Smooth muscle cell (in vitro differentiated cells): Measurements from ENCODE around the gene NCKIPSD. TPM values are rescaled to one million over a fixed set of nuclear protein-coding genes. Genes with fewer than 3 reads are reported as not detected.

ENCODE experiments used
- DNase-seq: peaks from one replicate; lab custom pipeline; 2025; ENCODE audit not compliant: unreplicated experiment; lab: John Stamatoyannopoulos, UW
- H2AFZ ChIP-seq: fragments of 200-600 bp; sonication (generic); 2 replicates; pipeline ENCODE4 v1.6.0; 2016; ENCODE audit warnings: antibody characterized with exemption, low read depth, mild to moderate bottlenecking
- H3F3A ChIP-seq: fragments of 200-600 bp; sonication (generic); 2 replicates; pipeline ENCODE4 v1.6.0; 2017; ENCODE audit warnings: antibody characterized with exemption, low read depth
- H3K27ac ChIP-seq: fragments of 200-600 bp; sonication (generic); 2 replicates; pipeline ENCODE4 v1.5.1; 2016; ENCODE audit warnings: low read depth, mild to moderate bottlenecking
- H3K27me3 ChIP-seq: fragments of 200-600 bp; sonication (generic); 2 replicates; pipeline ENCODE4 v1.6.1; 2016; ENCODE audit warnings: low read depth, mild to moderate bottlenecking
- H3K36me3 ChIP-seq: fragments of 200-600 bp; sonication (generic); 2 replicates; pipeline ENCODE4 v1.5.1; 2016; ENCODE audit warnings: low read depth
- H3K4me1 ChIP-seq: fragments of 200-600 bp; sonication (generic); 2 replicates; pipeline ENCODE4 v1.5.1; 2016; ENCODE audit warnings: low read depth
- H3K4me2 ChIP-seq: fragments of 200-600 bp; sonication (generic); 2 replicates; pipeline ENCODE4 v1.6.0; 2016; ENCODE audit warnings: mild to moderate bottlenecking
- H3K4me3 ChIP-seq: fragments of 200-600 bp; sonication (generic); 2 replicates; pipeline ENCODE4 v1.5.1; 2016; ENCODE audit warnings: mild to moderate bottlenecking
- H3K79me2 ChIP-seq: fragments of 200-600 bp; sonication (generic); 2 replicates; pipeline ENCODE4 v1.6.0; 2016; ENCODE audit warnings: low read depth, mild to moderate bottlenecking
- H3K9ac ChIP-seq: fragments of 200-600 bp; sonication (generic); 2 replicates; pipeline ENCODE4 v1.6.0; 2016; ENCODE audit warnings: low read depth
- H3K9me3 ChIP-seq: fragments of 200-600 bp; sonication (generic); replicated peaks from 2 replicates; pipeline ENCODE4 v1.5.1; 2016; ENCODE audit warnings: low read depth
- H4K20me1 ChIP-seq: fragments of 200-600 bp; sonication (generic); 2 replicates; pipeline ENCODE4 v1.6.0; 2016; ENCODE audit warnings: low read depth
- CTCF ChIP-seq: fragments of 200-600 bp; sonication (generic); IDR thresholded peaks from 2 replicates; pipeline ENCODE4 v1.5.1; 2017; ENCODE audit warnings: borderline replicate concordance, mild to moderate bottlenecking, antibody characterized with exemption; ENCODE audit not compliant: insufficient read depth, poor library complexity, severe bottlenecking
- WGBS: methylation state at CpG from one replicate; pipeline ENCODE4 v1.1.7; 2016; ENCODE audit warnings: low lambda C conversion rate; 5-methylcytosine and 5-hydroxymethylcytosine counted together
- polyA plus RNA-seq: library from polyadenylated mRNA; unstranded; fragments of >200 nt; fragmentation: Nextera tagmentation; extraction: Ambion mirVana; gene quantifications from 2 replicates; pipeline ENCODE4 v1.2.1, GENCODE V29; 2016
- total RNA-seq: library from RNA; depleted of rRNA; stranded (reverse); fragments of >200 nt; gene quantifications from 2 replicates; pipeline ENCODE4 v1.2.3, GENCODE V29; 2014

Gene NCKIPSD
- total and polyA plus RNA-seq, 2 experiments from 2014 or later: 13.8 to 21.6 TPM

GRCh38 chr3:48656061-48656840 lies 29.5 kb downstream of the NCKIPSD start:
- 16% methylated on average over 72 of the region's 94 CpGs for WGBS
- H3K27me3 ChIP-seq: no peaks in the 10 kb centered on the region
- no peaks in the 10 kb centered on the region for H3K79me2 ChIP-seq
- no peaks in the 10 kb centered on the region for H3K36me3 ChIP-seq
- no peak overlapping the region for H3K9ac ChIP-seq
- no peak overlapping the region for H2AFZ ChIP-seq
- DNase-seq: peak; percentile 42
- H3K4me2 ChIP-seq: peak overlapping the region; percentile 90
- H3K9me3 ChIP-seq: no peaks in the 10 kb centered on the region
- peak overlapping the region; percentile 47 for H3K4me3 ChIP-seq
- peak; percentile 68 for TF ChIP-seq CTCF
- peaks cover 1% of the 10 kb centered on the region for H3K4me1 ChIP-seq
- no peaks in the 10 kb centered on the region for H3F3A ChIP-seq
- H3K27ac ChIP-seq: no peak overlapping the region
- H4K20me1 ChIP-seq: no peaks in the 10 kb centered on the region

GRCh38 chr3:48655606-48656005 lies 30.1 kb downstream of the NCKIPSD start:
- H3K27me3 ChIP-seq: no peaks in the 10 kb centered on the region
- H3K9ac ChIP-seq: no peak overlapping the region
- no peaks in the 10 kb centered on the region for H3F3A ChIP-seq
- H3K9me3 ChIP-seq: no peaks in the 10 kb centered on the region
- WGBS: 59% methylated on average over 8 of the region's 30 CpGs
- no peaks in the 10 kb centered on the region for H3K4me1 ChIP-seq
- no peak for DNase-seq
- no peak overlapping the region for H3K27ac ChIP-seq
- no peaks in the 10 kb centered on the region for H3K36me3 ChIP-seq
- TF ChIP-seq CTCF: no peak
- peak overlapping the region; percentile 47 for H3K4me3 ChIP-seq
- H3K4me2 ChIP-seq: peak overlapping the region; percentile 90
- no peak overlapping the region for H2AFZ ChIP-seq
- H3K79me2 ChIP-seq: no peaks in the 10 kb centered on the region
- H4K20me1 ChIP-seq: no peaks in the 10 kb centered on the region

- WGBS: 98% methylated on average over 10 of the region's 12 CpGs
- no peak overlapping the region for H2AFZ ChIP-seq
Observed at GRCh38 chr3:48655063-48655462, 30.7 kb downstream of the NCKIPSD start.

More at GRCh38 chr3:48655063-48655462, 30.7 kb downstream of the NCKIPSD start:
- no peak for DNase-seq
- Histone ChIP-seq H3K79me2 (no peaks in the 10 kb centered on the region), H3K9ac (no peak overlapping the region), H3K4me3 (no peak overlapping the region), H3K27me3 (no peaks in the 10 kb centered on the region), H4K20me1 (no peaks in the 10 kb centered on the region), H3K4me2 (no peak overlapping the region), H3K27ac (no peak overlapping the region), H3F3A (no peaks in the 10 kb centered on the region), H3K9me3 (no peaks in the 10 kb centered on the region), H3K4me1 (no peaks in the 10 kb centered on the region), H3K36me3 (no peaks in the 10 kb centered on the region)
- TF ChIP-seq CTCF: no peak
